Activated T-cell treated with anti-CD3 and anti-CD28 coated beads, Interleukin-2, amount 50 U/mL, for 72 hours (primary cell): ENCODE results near the gene COPZ1. TPM values are rescaled to one million over a fixed set of nuclear protein-coding genes. Genes with fewer than 3 reads are reported as not detected.
A peak's percentile ranks its signal among the peaks of the same experiment; 100 is the strongest.
"Not testable (repeated sequence)": the region's sequence is repeated elsewhere in the genome, so short reads cannot be mapped to it uniquely, and the experiment has no call there.

Source experiments
- ATAC-seq, 2 donors: fragments of 150-1000 bp; cut with Tn5 transposase; replicated peaks in 1 of 2; 2 replicates each; pipeline ENCODE4 v1.10.0; 2021; ENCODE audit warnings: moderate library complexity in 2 of 2, mild to moderate bottlenecking in 1 of 2
- DNase-seq, 2 donors: peaks; one replicate each; pipeline ENCODE4 v3.0.0; 2021 to 2022; ENCODE audit warnings: mixed read lengths in 1 of 2
- H3K27ac Mint-ChIP-seq: one replicate; pipeline ENCODE4 v1.8.0; 2022; ENCODE audit warnings: mild to moderate bottlenecking, moderate library complexity, mixed read lengths
- H3K27me3 Mint-ChIP-seq: one replicate; pipeline ENCODE4 v1.8.0; 2022; ENCODE audit warnings: low read depth, mixed read lengths
- H3K36me3 Mint-ChIP-seq, 2 donors: one replicate each; pipeline ENCODE4 v1.8.0; 2022; ENCODE audit warnings: mixed read lengths in 2 of 2, mild to moderate bottlenecking in 1 of 2; ENCODE audit not compliant: insufficient read depth in 2 of 2
- H3K4me1 Mint-ChIP-seq: one replicate; pipeline ENCODE4 v1.8.0; 2022; ENCODE audit warnings: low read depth, mixed read lengths
- H3K4me3 Mint-ChIP-seq, 2 donors: one replicate each; pipeline ENCODE4 v1.8.0; 2022; ENCODE audit warnings: mild to moderate bottlenecking in 2 of 2, mixed read lengths in 2 of 2, moderate library complexity in 2 of 2
- H3K9me3 Mint-ChIP-seq, 2 donors: one replicate each; pipeline ENCODE4 v1.8.0; 2022; ENCODE audit warnings: mixed read lengths in 2 of 2
- total RNA-seq, 2 donors: library from RNA; stranded (reverse); gene quantifications; one replicate each; pipeline ENCODE4 v1.2.3, GENCODE V29; 2022

The COPZ1 gene
- total RNA-seq, 2 donors from 2014 or later = 124 to 135 TPM

DNA sequence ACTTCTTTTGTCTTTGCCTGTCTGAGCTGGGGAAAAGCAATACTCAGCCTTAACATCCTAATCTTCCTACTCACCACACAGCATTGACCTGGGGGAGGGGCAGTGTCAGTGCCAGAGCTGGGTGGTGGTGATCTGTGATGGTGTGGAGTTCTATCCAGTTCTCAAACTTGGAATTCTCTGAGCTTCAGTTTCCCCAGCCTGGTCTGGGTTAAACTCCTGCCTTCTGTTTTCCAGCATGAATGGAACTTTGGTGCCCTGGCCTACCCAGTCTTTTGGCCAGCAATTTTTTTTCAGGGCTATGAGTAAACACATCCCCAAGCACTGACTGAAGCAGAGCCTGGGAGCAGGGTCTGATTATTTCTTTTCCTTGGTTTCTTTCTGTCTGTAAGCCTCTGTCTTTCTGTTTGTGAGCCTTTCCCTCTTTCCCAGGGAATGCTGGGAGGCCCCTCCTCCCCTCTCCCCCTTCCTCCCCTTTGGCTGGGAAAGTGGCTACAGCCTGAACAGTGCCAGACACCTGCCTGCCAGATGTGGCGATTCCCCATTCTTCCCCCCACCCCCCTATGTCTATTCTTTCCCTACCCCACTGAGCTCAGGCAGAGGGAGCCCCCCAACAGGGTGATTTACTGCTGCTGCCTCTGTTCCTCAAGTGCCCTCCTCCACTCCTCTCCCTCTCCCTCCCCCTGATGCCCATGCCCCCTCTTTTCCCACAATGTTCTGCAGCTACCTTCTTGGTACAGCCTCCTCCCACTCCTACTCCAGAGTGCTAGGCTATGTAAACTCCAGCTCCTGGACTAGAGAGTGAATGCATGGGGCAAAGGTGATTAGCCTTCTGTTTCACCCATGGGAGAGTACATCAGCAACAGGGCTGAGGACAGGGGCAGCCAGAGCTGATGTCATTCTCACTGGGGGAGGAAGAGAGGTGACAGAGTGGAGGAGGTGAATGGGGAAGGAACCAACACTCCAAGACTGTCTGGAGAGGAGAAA, 28.3 kb downstream of the COPZ1 start:
- Mint-ChIP-seq H3K4me1 (peaks cover 19% of the 10 kb centered on the region), H3K4me3 (peak overlapping the region in 1 of 2 donors; percentile 61), H3K27me3 (no peaks in the 10 kb centered on the region), H3K9me3 (no peaks in the 10 kb centered on the region), H3K36me3 (peaks cover 0 to 2% of the 10 kb centered on the region in 2 donors), H3K27ac (no peak overlapping the region)
- DNase-seq (no peak), ATAC-seq (no peak)

DNA sequence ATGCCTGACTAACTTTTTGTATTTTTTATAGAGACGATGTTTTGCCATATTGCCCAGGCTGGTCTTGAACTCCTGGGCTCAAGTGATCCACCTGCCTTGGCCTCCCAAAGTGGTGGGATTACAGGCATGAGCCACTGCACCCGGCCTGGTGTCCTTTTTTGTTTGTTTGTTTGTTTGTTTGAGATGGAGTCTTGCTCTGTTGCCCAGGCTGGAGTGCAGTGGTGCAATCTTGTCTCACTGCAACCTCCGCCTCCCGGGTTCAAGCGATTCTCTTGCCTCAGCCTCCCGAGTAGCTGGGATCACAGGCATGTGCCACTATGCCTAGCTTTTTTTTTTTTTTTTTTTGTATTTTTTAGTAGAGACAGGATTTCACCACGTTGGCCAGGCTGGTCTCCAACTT, 29.3 kb downstream of the COPZ1 start:
- not testable (repeated sequence) for H3K4me3 Mint-ChIP-seq, ATAC-seq, H3K36me3 Mint-ChIP-seq, DNase-seq, H3K9me3 Mint-ChIP-seq, H3K27me3 Mint-ChIP-seq
- Mint-ChIP-seq H3K4me1 (peaks cover 19% of the 10 kb centered on the region), H3K27ac (peak overlapping the region; percentile 43)

DNA sequence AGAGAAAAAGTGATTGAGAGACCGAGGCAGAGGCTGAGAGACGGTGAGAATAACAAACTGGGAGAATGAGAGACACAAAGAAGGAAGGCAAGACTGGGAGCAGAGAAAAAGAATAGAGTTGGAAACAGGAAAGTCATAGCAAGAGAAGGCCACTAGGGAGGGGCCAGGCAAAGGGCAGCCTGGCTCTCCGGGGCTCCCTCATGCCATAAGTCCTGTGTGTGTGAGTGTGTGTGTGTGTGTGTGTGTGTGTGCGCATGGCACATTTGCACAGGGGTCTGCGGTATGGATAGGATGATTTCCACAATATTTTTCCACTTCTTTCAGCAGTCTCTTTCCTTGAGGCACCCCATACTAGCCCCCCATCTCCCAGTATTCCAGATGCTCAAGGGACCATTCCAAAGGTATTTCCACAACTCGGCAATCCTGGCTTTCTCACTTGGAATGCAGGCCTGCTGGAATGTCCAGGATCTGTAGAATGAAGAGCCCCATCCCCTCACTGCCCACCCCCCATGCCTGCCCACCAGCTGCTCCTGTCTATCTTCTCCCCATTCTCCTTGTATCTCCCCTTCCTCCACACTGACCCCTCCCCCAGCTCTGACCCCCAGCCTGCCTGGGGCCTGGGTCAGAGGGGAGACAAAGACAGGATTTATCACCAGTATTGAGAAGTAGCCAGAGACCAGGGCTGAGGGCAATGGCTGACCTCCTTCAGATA, 30.3 kb downstream of the COPZ1 start:
- Mint-ChIP-seq H3K4me1 (peaks cover 19% of the 10 kb centered on the region), H3K27me3 (no peaks in the 10 kb centered on the region), H3K36me3 (no peaks in the 10 kb centered on the region), H3K9me3 (no peaks in the 10 kb centered on the region), H3K27ac (peak overlapping the region; percentile 74), H3K4me3 (no peak overlapping the region)
- DNase-seq = no peak
- no peak for ATAC-seq

DNA sequence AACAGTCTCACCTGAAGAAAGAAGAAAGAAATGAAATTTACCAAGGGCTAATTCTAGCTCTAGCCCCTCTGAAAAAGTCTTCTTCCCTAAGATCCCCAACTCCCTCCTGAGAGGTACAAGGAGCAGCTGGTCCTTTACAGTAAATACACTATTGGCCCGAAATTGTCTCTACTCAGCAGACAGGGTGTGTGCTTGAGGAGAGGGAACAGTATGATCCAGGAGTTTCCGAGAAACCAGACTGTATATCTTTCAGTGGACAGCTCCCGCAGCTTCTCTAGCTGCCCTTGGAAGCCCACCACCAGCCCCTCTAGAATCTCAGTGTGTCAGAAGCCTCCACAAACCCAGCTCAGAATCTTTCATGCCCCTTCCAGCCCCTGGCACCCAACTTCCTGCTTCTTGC, 31.3 kb downstream of the COPZ1 start:
- Mint-ChIP-seq H3K4me3 (no peak overlapping the region), H3K27ac (no peak overlapping the region), H3K9me3 (no peaks in the 10 kb centered on the region), H3K36me3 (no peaks in the 10 kb centered on the region), H3K27me3 (no peaks in the 10 kb centered on the region), H3K4me1 (peaks cover 25% of the 10 kb centered on the region)
- DNase-seq (no peak), ATAC-seq (no peak)

GRCh38 chr12:54356951-54357356, 32.0 kb downstream of the COPZ1 start:
- H3K9me3 Mint-ChIP-seq = no peaks in the 10 kb centered on the region
- no peaks in the 10 kb centered on the region for H3K27me3 Mint-ChIP-seq
- H3K4me3 Mint-ChIP-seq = no peak overlapping the region
- DNase-seq = no peak
- peaks cover 19% of the 10 kb centered on the region for H3K4me1 Mint-ChIP-seq
- no peak for ATAC-seq
- no peaks in the 10 kb centered on the region for H3K36me3 Mint-ChIP-seq
- H3K27ac Mint-ChIP-seq = no peak overlapping the region

- ATAC-seq (no peak), DNase-seq (no peak)
- Mint-ChIP-seq H3K36me3 (no peaks in the 10 kb centered on the region), H3K27me3 (no peaks in the 10 kb centered on the region), H3K9me3 (no peaks in the 10 kb centered on the region), H3K4me1 (peaks cover 14% of the 10 kb centered on the region), H3K27ac (no peak overlapping the region), H3K4me3 (no peak overlapping the region)
These were observed 32.7 kb downstream of the COPZ1 start for GRCh38 chr12:54357506-54358190.

- no peaks in the 10 kb centered on the region for H3K36me3 Mint-ChIP-seq
- H3K4me3 Mint-ChIP-seq = no peak overlapping the region
- ATAC-seq (peak in 1 of 2 donors; percentile 19), DNase-seq (peak; percentile 55 to 62)
- H3K27me3 Mint-ChIP-seq = peaks cover 4% of the 10 kb centered on the region
- no peaks in the 10 kb centered on the region for H3K9me3 Mint-ChIP-seq
- H3K27ac Mint-ChIP-seq = no peak overlapping the region
- peaks cover 19% of the 10 kb centered on the region for H3K4me1 Mint-ChIP-seq
These were observed 33.4 kb downstream of the COPZ1 start for GRCh38 chr12:54358191-54358944.

GRCh38 chr12:54358945-54359761, 34.2 kb downstream of the COPZ1 start:
- Mint-ChIP-seq H3K27me3 (peaks cover 6% of the 10 kb centered on the region), H3K27ac (no peak overlapping the region), H3K9me3 (no peaks in the 10 kb centered on the region), H3K4me3 (no peak overlapping the region), H3K4me1 (peaks cover 26% of the 10 kb centered on the region), H3K36me3 (no peaks in the 10 kb centered on the region)
- ATAC-seq (peak; percentile 93 to 94), DNase-seq (peak; percentile 91 to 95)

DNA sequence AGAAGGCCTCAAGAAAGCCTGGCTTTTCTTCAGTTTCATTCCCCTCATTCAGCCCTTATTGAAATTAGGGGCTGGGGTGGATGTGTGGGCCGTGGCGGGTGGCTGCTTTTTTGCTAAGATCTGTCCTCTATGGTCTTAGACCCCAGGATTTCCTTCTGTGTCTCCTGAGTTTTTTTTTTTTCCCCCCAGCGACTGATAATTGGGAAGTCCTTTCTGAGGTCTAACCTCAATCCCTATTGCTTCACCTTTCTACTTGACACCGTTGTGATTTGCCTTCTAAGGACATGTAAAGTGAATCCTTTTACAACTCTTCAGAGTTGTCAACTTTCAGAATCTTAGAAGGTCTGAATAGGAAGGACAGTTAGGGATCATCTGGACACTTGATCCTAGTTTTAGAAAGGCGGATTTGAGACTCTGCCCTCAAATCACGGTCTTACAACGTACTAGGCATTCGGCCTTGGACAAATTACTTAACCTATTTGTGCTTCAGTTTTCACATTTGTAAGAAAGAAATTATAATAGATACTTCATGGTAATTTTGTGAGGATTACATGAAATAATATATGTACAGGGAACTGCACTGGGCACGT, 34.9 kb downstream of the COPZ1 start:
- Mint-ChIP-seq H3K27ac (no peak overlapping the region), H3K27me3 (peaks cover 6% of the 10 kb centered on the region)

DNA sequence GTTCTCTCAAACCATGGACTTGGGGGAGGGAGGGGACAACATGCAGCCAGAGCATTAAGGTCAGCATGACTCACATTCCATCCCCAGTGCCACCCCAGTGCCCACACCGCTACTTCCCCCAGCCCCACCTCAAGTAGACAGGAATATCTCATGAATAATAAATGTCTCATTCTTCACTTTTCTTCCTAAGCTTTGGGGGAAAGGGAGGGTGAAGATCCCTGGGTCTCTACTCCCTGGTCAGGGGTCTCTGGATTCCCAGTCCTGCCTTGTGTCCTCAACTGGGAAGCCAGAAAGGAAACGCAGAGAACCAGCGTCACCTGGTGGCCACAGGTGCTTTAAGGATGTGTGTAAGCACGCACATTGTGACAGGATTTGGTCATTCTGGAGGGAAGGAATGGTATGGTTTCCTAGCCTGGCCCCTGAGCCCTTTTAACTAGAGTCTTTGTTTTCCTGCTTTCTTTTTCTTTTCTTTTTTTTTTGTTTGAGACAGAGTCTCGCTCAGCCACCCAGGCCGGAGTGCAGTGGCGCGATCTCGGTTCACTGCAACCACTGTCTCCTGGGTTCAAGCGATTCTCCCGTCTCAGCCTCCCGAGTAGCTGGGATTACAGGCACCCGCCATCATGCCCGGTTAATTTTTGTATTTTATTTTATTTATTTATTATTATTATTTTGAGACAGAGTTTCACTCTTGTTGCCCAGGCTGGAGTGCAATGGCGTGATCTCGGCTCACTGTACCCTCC, 36.0 kb downstream of the COPZ1 start:
- peaks cover 6% of the 10 kb centered on the region for H3K27me3 Mint-ChIP-seq

More for the DNA sequence above, 34.9 kb downstream of the COPZ1 start:
- DNase-seq (no peak), ATAC-seq (no peak)
- Mint-ChIP-seq H3K36me3 (no peaks in the 10 kb centered on the region), H3K4me1 (peaks cover 34% of the 10 kb centered on the region), H3K4me3 (no peak overlapping the region), H3K9me3 (no peaks in the 10 kb centered on the region)

DNA sequence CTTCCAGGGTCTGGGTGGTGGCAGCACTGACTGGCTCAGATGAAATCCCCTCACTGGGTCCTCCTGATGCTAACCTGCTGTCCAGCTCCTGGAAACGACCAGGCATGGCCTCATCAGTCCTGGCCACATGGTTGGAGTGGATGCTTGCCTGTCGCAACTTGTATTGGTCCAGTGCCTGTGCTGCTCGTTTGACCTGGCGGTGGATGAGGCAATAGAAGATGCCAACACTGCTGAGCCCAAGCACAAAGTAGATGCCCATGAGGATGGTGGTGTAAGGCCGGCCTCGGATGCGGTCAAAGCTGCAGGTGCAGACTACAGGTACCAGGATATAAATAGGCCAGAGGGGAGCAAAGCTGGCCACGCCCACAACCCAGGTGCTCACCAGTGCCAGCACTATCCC, 38.1 kb downstream of the COPZ1 start:
- Mint-ChIP-seq H3K4me3 (peak overlapping the region; percentile 63 to 87), H3K27ac (no peak overlapping the region), H3K4me1 (peaks cover 37% of the 10 kb centered on the region), H3K36me3 (no peaks in the 10 kb centered on the region), H3K9me3 (no peaks in the 10 kb centered on the region), H3K27me3 (peaks cover 20% of the 10 kb centered on the region)
- DNase-seq = no peak
- ATAC-seq = no peak

More for the DNA sequence above, 36.0 kb downstream of the COPZ1 start:
- no peaks in the 10 kb centered on the region for H3K36me3 Mint-ChIP-seq
- H3K4me3 Mint-ChIP-seq = peak overlapping the region; percentile 44 to 52
- no peaks in the 10 kb centered on the region for H3K9me3 Mint-ChIP-seq
- ATAC-seq (no peak), DNase-seq (peak; percentile 53 to 63)
- peak overlapping the region; percentile 64 for H3K27ac Mint-ChIP-seq
- H3K4me1 Mint-ChIP-seq = peaks cover 37% of the 10 kb centered on the region
